K562 (cell line): ENCODE measurements around the gene RITA1. TPM values are rescaled to one million over a fixed set of nuclear protein-coding genes. Genes with fewer than 3 reads are reported as not detected.

Experiments
- ETV1 ChIP-seq: fragments of 450-650 bp; conservative IDR thresholded peaks from 2 replicates; pipeline ENCODE4 v1.6.1; 2016; ENCODE audit warnings: missing genetic modification characterization, control low read depth, low read depth, missing compliant biosample characterization
- JUND ChIP-seq, 2 experiments: IDR thresholded peaks; 2 replicates in 1 of 2; 3 replicates in 1 of 2; pipeline ENCODE4 v1.6.1; 2011; ENCODE audit warnings: borderline replicate concordance in 2 of 2, low read depth in 2 of 2, low read length in 2 of 2, improper control_type of control experiment in 1 of 2, missing biosample characterization in 1 of 2, missing genetic modification characterization in 1 of 2, missing genetic modification reagents in 1 of 2
- RBM15 ChIP-seq: fragments of 200-400 bp; formaldehyde crosslinking; IDR thresholded peaks from 2 replicates; pipeline ENCODE4 v1.6.1; 2018; ENCODE audit warnings: mild to moderate bottlenecking, low read length, moderate library complexity; ENCODE audit not compliant: insufficient read depth
- RCOR1 ChIP-seq, 2 experiments: IDR thresholded peaks; 2 replicates each; pipeline ENCODE4 v1.6.1; 2012; ENCODE audit warnings: low read depth in 2 of 2, low read length in 2 of 2, borderline replicate concordance in 1 of 2, improper control_type of control experiment in 1 of 2
- ZNF318 ChIP-seq, 2 experiments: fragments of 450-650 bp; IDR thresholded peaks; 2 replicates each; pipeline ENCODE4 v1.6.1; 2016; ENCODE audit warnings: mild to moderate bottlenecking in 2 of 2, borderline replicate concordance in 1 of 2, low read depth in 1 of 2, moderate library complexity in 1 of 2
- ZNF696 ChIP-seq: fragments of 250-450 bp; sonication (Bioruptor Pico); conservative IDR thresholded peaks from 2 replicates; pipeline ENCODE4 v1.4.0; 2020; ENCODE audit warnings: mild to moderate bottlenecking, moderate library complexity
- polyA plus RNA-seq, 8 experiments: library from polyadenylated mRNA; depleted of rRNA in 4 of 8; stranded (reverse) in 5 of 8; unstranded in 3 of 8; fragments of >200 nt; fragmentation: Nextera tagmentation in 2 of 8; fragmentation: Illumina TruSeq in 1 of 8; extraction: Ambion mirVana in 2 of 8; extraction: Trizol in 1 of 8; gene quantifications; 2 replicates each; pipeline versions ENCODE4 v1.2.1 to v1.2.3, GENCODE V29; 2011 to 2014; ENCODE audit warnings: inconsistent platforms in 1 of 8, missing spikeins in 1 of 8
- total RNA-seq, 7 experiments: library from RNA; depleted of rRNA in 6 of 7; stranded (reverse); fragments of >200 nt in 6 of 7; fragmentation: Illumina TruSeq in 2 of 7; extraction: Trizol in 2 of 7; gene quantifications; 2 replicates each; pipeline versions ENCODE4 v1.2.1 to v1.2.3, GENCODE V29; 2011 to 2021; ENCODE audit warnings: low replicate concordance in 1 of 7

The RITA1 gene
- total and polyA plus RNA-seq, 9 of the 15 experiments (the other 6 are each of a cell fraction or from before 2014, with no cell fraction given): 2.8 to 40.4 (median 18.0) TPM

DNA sequence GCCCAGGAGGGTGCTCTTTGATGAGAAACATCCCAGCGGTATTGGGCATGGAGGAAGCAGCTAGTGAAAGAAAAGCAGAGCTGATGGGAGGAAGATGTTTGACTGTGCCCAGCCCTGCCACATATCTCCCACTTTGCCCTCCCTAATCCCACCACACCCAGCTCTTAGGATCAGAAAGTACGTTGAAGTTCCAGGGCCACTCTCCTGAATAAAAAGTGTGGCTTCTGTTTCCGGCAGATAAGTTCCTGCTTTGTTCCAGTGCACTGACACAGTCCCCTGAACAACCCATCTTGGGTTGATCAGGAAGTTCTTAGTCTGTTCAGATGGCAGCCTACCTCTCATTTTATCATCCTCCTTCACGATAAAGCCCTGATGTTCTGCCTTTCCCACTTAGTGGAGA is 52.2 kb downstream of the RITA1 start (continued):
- TF ChIP-seq RCOR1 (IDR thresholded peaks at IDR 0.05; ENCODE audit: borderline replicate concordance in 1 of 2, low read depth in 2 of 2, low read length in 2 of 2) (peak in 1 of 2 experiments; percentile 42; a peak in 1 of 4 replicates), ZNF696 (no peak), ETV1 (tag) (peak; percentile 86), RBM15 (no peak), ZNF318 (IDR thresholded peaks at IDR 0.05; ENCODE audit: borderline replicate concordance in 1 of 2, low read depth in 1 of 2) (no peak), JUND (IDR thresholded peaks at IDR 0.05; ENCODE audit: borderline replicate concordance, low read depth, low read length) (no peak), JUND (tag; IDR thresholded peaks at IDR 0.05; ENCODE audit: borderline replicate concordance, low read depth, low read length) (peak; percentile 9; the same call in 1 of the 3 replicates)
